Esophagus squamous epithelium (tissue), 5 donors: ENCODE measurements around the gene DNAJB7. TPM values are rescaled to one million over a fixed set of nuclear protein-coding genes. Genes with fewer than 3 reads are reported as not detected.

ENCODE experiments used
- DNase-seq: peaks from one replicate; lab custom pipeline; 2025; lab: John Stamatoyannopoulos, UW
- H3K27ac ChIP-seq, 4 donors: fragments of 200-600 bp; sonication (generic); one replicate each; pipeline ENCODE4 v1.5.1; 2016 to 2019; ENCODE audit warnings: mild to moderate bottlenecking in 1 of 4
- H3K27me3 ChIP-seq, 4 donors: fragments of 200-600 bp; sonication (generic); 1 replicate in 3 of 4; 2 replicates in 1 of 4; pipeline versions ENCODE4 v1.5.1 to v1.6.0; 2017 to 2021; ENCODE audit warnings: antibody characterized with exemption in 1 of 4
- H3K36me3 ChIP-seq, 3 donors: fragments of 200-600 bp; sonication (generic); one replicate each; pipeline ENCODE4 v1.5.1; 2016 to 2019
- H3K4me1 ChIP-seq, 3 donors: fragments of 200-600 bp; sonication (generic); one replicate each; pipeline ENCODE4 v1.5.1; 2017 to 2019
- H3K4me3 ChIP-seq, 4 donors: fragments of 200-600 bp; sonication (generic); 1 replicate in 3 of 4; 2 replicates in 1 of 4; pipeline ENCODE4 v1.5.1; 2016 to 2019; ENCODE audit warnings: mild to moderate bottlenecking in 2 of 4, moderate library complexity in 1 of 4
- H3K9me3 ChIP-seq, 3 donors: fragments of 200-600 bp; sonication (generic); one replicate each; pipeline ENCODE4 v1.5.1; 2016 to 2019
- CTCF ChIP-seq, 6 experiments: fragments of 450-650 bp in 4 of 6; fragments of 200-600 bp in 2 of 6; sonication (generic) in 2 of 6; IDR thresholded peaks; one replicate each; pipeline ENCODE4 v1.5.1; 2016 to 2019; ENCODE audit warnings: antibody characterized with exemption in 6 of 6, mild to moderate bottlenecking in 4 of 6, moderate library complexity in 4 of 6
- POLR2A ChIP-seq, 4 donors: fragments of 450-650 bp; IDR thresholded peaks; one replicate each; pipeline ENCODE4 v1.6.1; 2017; ENCODE audit warnings: antibody characterized with exemption in 4 of 4, mild to moderate bottlenecking in 4 of 4, moderate library complexity in 3 of 4
- WGBS, 2 donors: methylation state at CpG; one replicate each; pipeline ENCODE4 v1.1.5; 2018; 5-methylcytosine and 5-hydroxymethylcytosine counted together
- intact Hi-C: fragments of 100-400 bp; cut with DNase I; formaldehyde crosslinking; loops from one replicate; pipeline ENCODE4 v1.15.0; 2022
- total RNA-seq, 4 donors: library from RNA; depleted of rRNA; stranded (reverse); fragments of >200 nt; gene quantifications; one replicate each; pipeline ENCODE4 v1.1.0, GENCODE V29; 2016
- donor health status: DM: yes; HTN: yes; CAD: no.

DNAJB7 gene
- total RNA-seq: not detected

GRCh38 chr22:40862013-40862412, at the start of gene DNAJB7:
Gene DNAJB7, minus strand, starts transcription at chr22:40862113. Its CDS starts 119 bp downstream, at chr22:40861994.
- 87 to 93% methylated on average over 3 of the region's 3 CpGs for WGBS, 2 donors

GRCh38 chr22:40908895-40909294, 47.0 kb upstream of the DNAJB7 start:
- H3K4me3 ChIP-seq: no peak overlapping the region
- DNase-seq: no peak
- TF ChIP-seq POLR2A (IDR thresholded peaks at IDR 0.05) (no peak), CTCF (IDR thresholded peaks at IDR 0.05) (no peak)
- 94 to 95% methylated on average over 6 of the region's 6 CpGs for WGBS, 2 donors
- H3K27me3 ChIP-seq: no peaks in the 10 kb centered on the region
- intact Hi-C loops: no loop called here
- no peak overlapping the region for H3K27ac ChIP-seq
- peaks cover 0 to 91% (median 7%) of the 10 kb centered on the region in 3 donors for H3K36me3 ChIP-seq
- no peaks in the 10 kb centered on the region for H3K4me1 ChIP-seq
- no peaks in the 10 kb centered on the region for H3K9me3 ChIP-seq

More at GRCh38 chr22:40862013-40862412, at the start of gene DNAJB7:
- Histone ChIP-seq H3K9me3 (no peaks in the 10 kb centered on the region), H3K4me3 (no peak within 1 kb of the TSS), H3K36me3 (peaks cover 0 to 22% (median 0%) of the 10 kb centered on the region in 3 donors), H3K4me1 (peaks cover 7 to 18% (median 8%) of the 10 kb centered on the region in 3 donors), H3K27me3 (no peaks in the 10 kb centered on the region), H3K27ac (no peak within 1 kb of the TSS)
- DNase-seq: no peak
- no peak for TF ChIP-seq POLR2A (IDR thresholded peaks at IDR 0.05)
- TF ChIP-seq CTCF (IDR thresholded peaks at IDR 0.05): no peak
- intact Hi-C loops: no loop called here

GRCh38 chr22:40904101-40904500, 42.2 kb upstream of the DNAJB7 start:
- peaks cover 0 to 2% (median 0%) of the 10 kb centered on the region in 3 donors for H3K4me1 ChIP-seq
- H3K36me3 ChIP-seq: peaks cover 0 to 55% (median 4%) of the 10 kb centered on the region in 3 donors
- no peak overlapping the region for H3K27ac ChIP-seq
- no peaks in the 10 kb centered on the region for H3K9me3 ChIP-seq
- WGBS, 2 donors: 83 to 100% methylated on average over 1 of the region's 1 CpG
- intact Hi-C loops: no loop called here
- no peak overlapping the region for H3K4me3 ChIP-seq
- no peak for TF ChIP-seq CTCF (IDR thresholded peaks at IDR 0.05)
- no peak for TF ChIP-seq POLR2A (IDR thresholded peaks at IDR 0.05)
- H3K27me3 ChIP-seq: no peaks in the 10 kb centered on the region
- no peak for DNase-seq

- H3K4me1 ChIP-seq: peaks cover 0 to 7% (median 0%) of the 10 kb centered on the region in 3 donors
- no peak for DNase-seq
- intact Hi-C loops: no loop called here
- no peak for TF ChIP-seq POLR2A (IDR thresholded peaks at IDR 0.05)
- peak in 5 of 6 experiments; percentile 24 to 58 (median 38) for TF ChIP-seq CTCF (IDR thresholded peaks at IDR 0.05)
- WGBS, 2 donors: 25 to 36% methylated on average over 3 of the region's 3 CpGs
- no peak overlapping the region for H3K27ac ChIP-seq
- no peaks in the 10 kb centered on the region for H3K9me3 ChIP-seq
- H3K27me3 ChIP-seq: no peaks in the 10 kb centered on the region
- H3K4me3 ChIP-seq: no peak overlapping the region
- peaks cover 0 to 24% (median 0%) of the 10 kb centered on the region in 3 donors for H3K36me3 ChIP-seq
These were observed 37.0 kb upstream of the DNAJB7 start for GRCh38 chr22:40898850-40899357.

GRCh38 chr22:40894417-40894816, 32.5 kb upstream of the DNAJB7 start:
- WGBS, 2 donors: 87 to 99% methylated on average over 4 of the region's 4 CpGs
- intact Hi-C loops: no loop called here
- DNase-seq: no peak
- TF ChIP-seq POLR2A (IDR thresholded peaks at IDR 0.05) (no peak), CTCF (IDR thresholded peaks at IDR 0.05) (no peak)
- Histone ChIP-seq H3K36me3 (peaks cover 0 to 47% (median 0%) of the 10 kb centered on the region in 3 donors), H3K27me3 (no peaks in the 10 kb centered on the region), H3K4me1 (peaks cover 0 to 7% (median 0%) of the 10 kb centered on the region in 3 donors), H3K9me3 (no peaks in the 10 kb centered on the region), H3K4me3 (no peak overlapping the region), H3K27ac (no peak overlapping the region)
